HEK293 (cell line): Measurements from ENCODE around the gene PITPNB.

ENCODE experiments used
- CTCF ChIP-seq: fragments of 450-650 bp; formaldehyde crosslinking; IDR thresholded peaks from 2 replicates; pipeline ENCODE4 v1.5.1; 2016; ENCODE audit warnings: missing biosample characterization, missing genetic modification characterization
- MYNN ChIP-seq: fragments of 450-650 bp; formaldehyde crosslinking; IDR thresholded peaks from 2 replicates; pipeline ENCODE4 v1.5.1; 2016; ENCODE audit warnings: missing biosample characterization, missing genetic modification characterization, borderline replicate concordance
- ZBTB20 ChIP-seq: fragments of 450-650 bp; formaldehyde crosslinking; IDR thresholded peaks from 2 replicates; pipeline ENCODE4 v1.5.1; 2016; ENCODE audit warnings: missing biosample characterization, missing genetic modification characterization
- ZNF174 ChIP-seq: fragments of 450-650 bp; formaldehyde crosslinking; IDR thresholded peaks from 2 replicates; pipeline ENCODE4 v1.5.0; 2017; ENCODE audit warnings: missing biosample characterization, mild to moderate bottlenecking, missing genetic modification characterization
- ZNF549 ChIP-seq: fragments of 450-650 bp; IDR thresholded peaks from 2 replicates; pipeline ENCODE4 v1.5.1; 2018; ENCODE audit warnings: missing biosample characterization, missing genetic modification characterization, mild to moderate bottlenecking, inconsistent platforms, moderate library complexity

GRCh38 chr22:27915986-27916385 lies 3.1 kb downstream of the PITPNB start:
- no peak for TF ChIP-seq ZNF549
- TF ChIP-seq CTCF (tag by site-specific recombination), result no peak
- TF ChIP-seq ZBTB20 (tag by site-specific recombination), result no peak
- TF ChIP-seq MYNN, result no peak
- TF ChIP-seq ZNF174 (tag by site-specific recombination), result no peak
